ENCODE data around the gene SLC35E4.

Gene SLC35E4

DNA sequence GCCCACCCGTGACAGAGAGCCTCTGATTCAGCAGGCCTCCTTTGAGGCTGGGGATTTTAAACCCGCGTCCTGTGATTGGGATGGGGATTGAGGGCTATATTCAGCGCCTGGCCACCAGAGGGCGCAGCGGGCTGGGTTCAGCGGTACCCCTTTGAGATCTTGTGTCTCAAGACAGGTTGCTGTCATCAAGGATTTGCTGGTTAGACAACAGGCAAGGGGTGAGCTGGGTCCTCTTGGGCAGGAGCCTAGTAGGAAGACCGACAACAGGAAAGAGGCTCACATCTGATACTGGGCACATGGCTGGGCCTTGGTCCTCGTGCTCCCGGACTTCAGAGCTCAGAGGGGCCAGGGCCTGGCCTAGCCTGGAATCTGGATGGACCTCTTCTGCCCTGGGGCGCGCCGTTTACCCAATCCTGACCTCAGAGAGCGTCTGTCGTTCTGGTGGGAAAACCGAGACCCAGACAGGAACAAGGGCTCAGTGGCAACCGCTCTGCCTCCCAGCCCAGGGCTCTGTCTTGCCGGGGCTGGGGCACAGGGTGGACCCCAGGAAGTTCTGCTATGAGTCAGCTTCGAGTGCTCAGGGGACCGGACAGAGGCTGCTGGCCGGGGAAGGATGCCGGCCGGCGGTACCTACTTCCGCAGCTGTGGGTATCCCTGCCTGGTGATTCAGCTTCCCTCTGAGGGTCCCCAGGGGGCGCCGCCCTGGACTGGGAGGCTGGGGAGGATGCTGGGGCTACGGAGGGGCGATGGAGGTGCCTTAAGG lies 929 bp upstream of the SLC35E4 start:
- H3F3A ChIP-seq (ENCODE audit: insufficient read depth, low read length), result no peaks in the 10 kb centered on the region
- no peak for TF ChIP-seq EZH2 (IDR thresholded peaks at IDR 0.05; ENCODE audit: borderline replicate concordance, low read length)
- TF ChIP-seq, protein P1, sequence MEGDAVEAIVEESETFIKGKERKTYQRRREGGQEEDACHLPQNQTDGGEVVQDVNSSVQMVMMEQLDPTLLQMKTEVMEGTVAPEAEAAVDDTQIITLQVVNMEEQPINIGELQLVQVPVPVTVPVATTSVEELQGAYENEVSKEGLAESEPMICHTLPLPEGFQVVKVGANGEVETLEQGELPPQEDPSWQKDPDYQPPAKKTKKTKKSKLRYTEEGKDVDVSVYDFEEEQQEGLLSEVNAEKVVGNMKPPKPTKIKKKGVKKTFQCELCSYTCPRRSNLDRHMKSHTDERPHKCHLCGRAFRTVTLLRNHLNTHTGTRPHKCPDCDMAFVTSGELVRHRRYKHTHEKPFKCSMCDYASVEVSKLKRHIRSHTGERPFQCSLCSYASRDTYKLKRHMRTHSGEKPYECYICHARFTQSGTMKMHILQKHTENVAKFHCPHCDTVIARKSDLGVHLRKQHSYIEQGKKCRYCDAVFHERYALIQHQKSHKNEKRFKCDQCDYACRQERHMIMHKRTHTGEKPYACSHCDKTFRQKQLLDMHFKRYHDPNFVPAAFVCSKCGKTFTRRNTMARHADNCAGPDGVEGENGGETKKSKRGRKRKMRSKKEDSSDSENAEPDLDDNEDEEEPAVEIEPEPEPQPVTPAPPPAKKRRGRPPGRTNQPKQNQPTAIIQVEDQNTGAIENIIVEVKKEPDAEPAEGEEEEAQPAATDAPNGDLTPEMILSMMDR (IDR thresholded peaks at IDR 0.05; ENCODE audit: low read length), result peak; percentile 88
- peak overlapping the region; percentile 76 for H3K4me2 ChIP-seq (ENCODE audit: low read length)
- no peaks in the 10 kb centered on the region for H3K79me2 ChIP-seq (ENCODE audit: insufficient read depth, low read length)
- H4K20me1 ChIP-seq (ENCODE audit: insufficient read depth, low read length), result no peaks in the 10 kb centered on the region
- peak overlapping the region; percentile 67 for H3K4me3 ChIP-seq (ENCODE audit: low read depth, low read length, poor library complexity, severe bottlenecking)
- H3K9ac ChIP-seq (ENCODE audit: low read length), result peak overlapping the region; percentile 46
- no peaks in the 10 kb centered on the region for H3K9me3 ChIP-seq (ENCODE audit: low read length)
- peak overlapping the region; percentile 68; the same call in 1 of the 2 replicates for H2AFZ ChIP-seq (ENCODE audit: low read length)
- no peaks in the 10 kb centered on the region for H3K9me2 ChIP-seq (ENCODE audit: low read depth, low read length)
- peak overlapping the region; percentile 35 for H3K27ac ChIP-seq (ENCODE audit: low read depth, low read length, poor library complexity, severe bottlenecking)
- H3K27me3 ChIP-seq (ENCODE audit: insufficient read depth, low read length), result no peaks in the 10 kb centered on the region
- no peaks in the 10 kb centered on the region for H3K36me3 ChIP-seq (ENCODE audit: insufficient read depth, low read length)
- H3K4me1 ChIP-seq (ENCODE audit: insufficient read depth, low read length, severe bottlenecking), result peaks cover 25% of the 10 kb centered on the region

DNA sequence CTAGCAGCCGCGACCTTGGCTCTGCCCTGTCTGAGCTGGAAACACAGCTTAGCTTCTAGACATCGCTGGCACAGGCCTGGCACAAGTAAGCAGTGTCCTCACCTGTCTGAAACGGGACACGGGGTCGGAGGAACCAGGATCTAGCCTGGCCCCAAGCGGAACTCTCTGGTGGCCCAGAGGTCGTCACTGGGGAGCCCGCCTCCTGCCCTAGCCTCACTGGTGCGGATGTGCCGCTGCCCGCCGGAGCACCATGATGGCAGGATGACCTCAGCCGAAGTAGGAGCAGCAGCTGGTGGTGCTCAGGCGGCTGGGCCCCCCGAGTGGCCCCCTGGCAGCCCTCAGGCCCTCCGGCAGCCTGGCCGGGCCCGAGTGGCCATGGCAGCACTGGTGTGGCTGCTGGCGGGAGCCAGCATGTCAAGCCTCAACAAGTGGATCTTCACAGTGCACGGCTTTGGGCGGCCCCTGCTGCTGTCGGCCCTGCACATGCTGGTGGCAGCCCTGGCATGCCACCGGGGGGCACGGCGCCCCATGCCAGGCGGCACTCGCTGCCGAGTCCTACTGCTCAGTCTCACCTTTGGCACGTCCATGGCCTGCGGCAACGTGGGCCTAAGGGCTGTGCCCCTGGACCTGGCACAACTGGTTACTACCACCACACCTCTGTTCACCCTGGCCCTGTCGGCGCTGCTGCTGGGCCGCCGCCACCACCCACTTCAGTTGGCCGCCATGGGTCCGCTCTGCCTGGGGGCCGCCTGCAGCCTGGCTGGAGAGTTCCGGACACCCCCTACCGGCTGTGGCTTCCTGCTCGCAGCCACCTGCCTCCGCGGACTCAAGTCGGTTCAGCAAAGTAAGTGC lies 871 bp downstream of the SLC35E4 start:
- no peak overlapping the region for H2AFZ ChIP-seq (ENCODE audit: low read length)

DNA sequence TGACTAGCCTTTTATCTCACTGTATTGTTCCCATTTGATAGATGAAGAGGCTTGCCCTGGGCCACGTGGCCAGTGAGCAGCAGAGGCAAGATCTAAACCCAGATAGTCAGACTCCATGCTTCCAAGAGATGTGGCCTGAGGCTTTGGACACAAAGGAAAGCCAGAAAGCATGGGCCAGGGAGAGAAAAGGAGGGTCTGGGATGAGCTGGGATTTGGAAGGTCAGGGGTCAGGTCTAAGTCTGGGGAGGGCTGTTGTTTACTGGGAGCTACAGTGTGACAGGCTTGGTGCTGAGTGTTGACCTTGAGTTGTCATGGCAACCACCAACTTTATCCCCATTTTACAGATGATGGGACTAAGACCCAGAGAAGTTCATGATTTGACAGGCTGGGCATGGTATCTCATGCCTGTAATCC lies 2.1 kb downstream of the SLC35E4 start:
- no peak overlapping the region for H3K4me3 ChIP-seq (ENCODE audit: low read depth, low read length, poor library complexity, severe bottlenecking)
- H3K36me3 ChIP-seq (ENCODE audit: insufficient read depth, low read length), result no peaks in the 10 kb centered on the region

More for the DNA sequence above, 871 bp downstream of the SLC35E4 start:
- H3K27me3 ChIP-seq (ENCODE audit: insufficient read depth, low read length), result no peaks in the 10 kb centered on the region
- no peak for TF ChIP-seq EZH2 (IDR thresholded peaks at IDR 0.05; ENCODE audit: borderline replicate concordance, low read length)
- TF ChIP-seq, protein P1 (IDR thresholded peaks at IDR 0.05; ENCODE audit: low read length), result peak; percentile 33
- no peaks in the 10 kb centered on the region for H3K79me2 ChIP-seq (ENCODE audit: insufficient read depth, low read length)
- H3K27ac ChIP-seq (ENCODE audit: low read depth, low read length, poor library complexity, severe bottlenecking), result no peak overlapping the region
- no peaks in the 10 kb centered on the region for H3K36me3 ChIP-seq (ENCODE audit: insufficient read depth, low read length)
- no peaks in the 10 kb centered on the region for H4K20me1 ChIP-seq (ENCODE audit: insufficient read depth, low read length)
- no peaks in the 10 kb centered on the region for H3F3A ChIP-seq (ENCODE audit: insufficient read depth, low read length)
- H3K4me3 ChIP-seq (ENCODE audit: low read depth, low read length, poor library complexity, severe bottlenecking), result peak overlapping the region; percentile 67
- peak overlapping the region; percentile 80 for H3K9ac ChIP-seq (ENCODE audit: low read length)
- H3K9me2 ChIP-seq (ENCODE audit: low read depth, low read length), result no peaks in the 10 kb centered on the region
- H3K4me1 ChIP-seq (ENCODE audit: insufficient read depth, low read length, severe bottlenecking), result peaks cover 25% of the 10 kb centered on the region
- H3K9me3 ChIP-seq (ENCODE audit: low read length), result no peaks in the 10 kb centered on the region
- H3K4me2 ChIP-seq (ENCODE audit: low read length), result peak overlapping the region; percentile 76

More for the DNA sequence above, 2.1 kb downstream of the SLC35E4 start:
- no peaks in the 10 kb centered on the region for H3K9me2 ChIP-seq (ENCODE audit: low read depth, low read length)
- H3K9me3 ChIP-seq (ENCODE audit: low read length), result no peaks in the 10 kb centered on the region
- no peak overlapping the region for H3K9ac ChIP-seq (ENCODE audit: low read length)
- H3K27ac ChIP-seq (ENCODE audit: low read depth, low read length, poor library complexity, severe bottlenecking), result no peak overlapping the region
- no peaks in the 10 kb centered on the region for H4K20me1 ChIP-seq (ENCODE audit: insufficient read depth, low read length)
- no peak overlapping the region; the same call in 1 of the 2 replicates for H3K4me2 ChIP-seq (ENCODE audit: low read length)
- no peak overlapping the region for H2AFZ ChIP-seq (ENCODE audit: low read length)
- no peaks in the 10 kb centered on the region for H3K79me2 ChIP-seq (ENCODE audit: insufficient read depth, low read length)
- H3K27me3 ChIP-seq (ENCODE audit: insufficient read depth, low read length), result no peaks in the 10 kb centered on the region
- H3F3A ChIP-seq (ENCODE audit: insufficient read depth, low read length), result no peaks in the 10 kb centered on the region
- peaks cover 25% of the 10 kb centered on the region for H3K4me1 ChIP-seq (ENCODE audit: insufficient read depth, low read length, severe bottlenecking)
- TF ChIP-seq, protein P1 (IDR thresholded peaks at IDR 0.05; ENCODE audit: low read length), result no peak
- no peak for TF ChIP-seq EZH2 (IDR thresholded peaks at IDR 0.05; ENCODE audit: borderline replicate concordance, low read length)
